KMS-11 (cell line): Measurements from ENCODE around the gene GOLGA8J.

ENCODE experiments used
- H2AFZ ChIP-seq: fragments of 200-600 bp; sonication (generic); 2 replicates; pipeline ENCODE4 v1.6.1; 2016; ENCODE audit warnings: antibody characterized with exemption, mixed run types, low read depth
- H3K27ac ChIP-seq: fragments of 200-600 bp; sonication (generic); 2 replicates; pipeline ENCODE4 v1.6.1; 2016; ENCODE audit warnings: mild to moderate bottlenecking, mixed run types
- H3K27me3 ChIP-seq: fragments of 200-600 bp; sonication (generic); 2 replicates; pipeline ENCODE4 v1.6.1; 2017; ENCODE audit warnings: mild to moderate bottlenecking, low read depth, mixed run types, moderate library complexity; ENCODE audit not compliant: insufficient read depth
- H3K36me3 ChIP-seq: fragments of 200-600 bp; sonication (generic); 2 replicates; pipeline ENCODE4 v1.6.1; 2017; ENCODE audit warnings: mild to moderate bottlenecking, mixed run types; ENCODE audit not compliant: insufficient read depth
- H3K4me1 ChIP-seq: fragments of 200-600 bp; sonication (generic); 2 replicates; pipeline ENCODE4 v1.6.1; 2016; ENCODE audit warnings: mild to moderate bottlenecking, low read depth, mixed run types; ENCODE audit not compliant: poor library complexity, severe bottlenecking
- H3K4me2 ChIP-seq: fragments of 200-600 bp; sonication (generic); 2 replicates; pipeline ENCODE4 v1.7.0; 2016; ENCODE audit warnings: mild to moderate bottlenecking, mixed run types
- H3K4me3 ChIP-seq: fragments of 200-600 bp; sonication (generic); IDR thresholded peaks from 2 replicates; pipeline ENCODE4 v1.6.1; 2017; ENCODE audit warnings: low read depth, low read length, mixed read lengths; ENCODE audit not compliant: insufficient read depth
- H3K79me2 ChIP-seq: fragments of 200-600 bp; sonication (generic); 2 replicates; pipeline ENCODE4 v1.6.1; 2016; ENCODE audit warnings: low read depth, mixed run types; ENCODE audit not compliant: insufficient read depth
- H3K9ac ChIP-seq: fragments of 200-600 bp; sonication (generic); 2 replicates; pipeline ENCODE4 v1.6.1; 2016; ENCODE audit warnings: mild to moderate bottlenecking, mixed run types
- H4K20me1 ChIP-seq: fragments of 200-600 bp; sonication (generic); 2 replicates; pipeline ENCODE4 v1.6.1; 2016; ENCODE audit warnings: mild to moderate bottlenecking, mixed run types; ENCODE audit not compliant: insufficient read depth
- CTCF ChIP-seq: fragments of 200-600 bp; sonication (generic); conservative IDR thresholded peaks from 2 replicates; pipeline ENCODE4 v1.6.1; 2017; ENCODE audit warnings: low read depth, mild to moderate bottlenecking, antibody characterized with exemption, low read length, moderate library complexity, mixed read lengths

Gene GOLGA8J

GRCh38 chr15:30046430-30046829, 36.3 kb upstream of the GOLGA8J start:
- Histone ChIP-seq H4K20me1 (no peaks in the 10 kb centered on the region), H3K4me1 (no peaks in the 10 kb centered on the region), H3K79me2 (no peaks in the 10 kb centered on the region), H3K4me2 (no peak overlapping the region), H3K9ac (no peak overlapping the region), H2AFZ (no peak overlapping the region), H3K4me3 (no peak overlapping the region), H3K27me3 (no peaks in the 10 kb centered on the region), H3K36me3 (no peaks in the 10 kb centered on the region), H3K27ac (no peak overlapping the region)
- TF ChIP-seq CTCF = no peak

DNA sequence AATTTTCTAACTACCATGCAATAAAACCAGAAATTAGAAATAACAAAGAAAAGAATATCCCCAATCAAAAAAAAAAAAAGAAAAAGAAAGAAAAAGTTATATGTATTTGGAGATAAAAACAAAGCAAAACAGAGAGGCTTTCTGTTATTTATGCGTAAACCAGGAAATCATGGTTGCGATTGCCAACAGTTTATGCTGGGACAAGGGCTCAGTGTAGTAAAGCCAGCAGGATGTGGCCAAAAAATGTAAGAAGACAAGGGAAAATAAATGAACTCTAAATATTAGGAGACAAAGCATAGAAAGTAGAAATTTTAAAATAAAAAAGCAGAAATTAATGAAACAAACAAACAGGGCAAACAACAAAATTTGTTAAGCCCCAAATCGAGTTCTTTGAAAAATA, 27.2 kb upstream of the GOLGA8J start:
- no peak overlapping the region for H3K9ac ChIP-seq
- H4K20me1 ChIP-seq = no peaks in the 10 kb centered on the region
- no peak overlapping the region for H3K4me2 ChIP-seq
- H3K79me2 ChIP-seq = no peaks in the 10 kb centered on the region
- no peak overlapping the region for H3K4me3 ChIP-seq
- no peak for TF ChIP-seq CTCF
- H2AFZ ChIP-seq = no peak overlapping the region
- H3K4me1 ChIP-seq = no peaks in the 10 kb centered on the region
- H3K27ac ChIP-seq = no peak overlapping the region
- no peaks in the 10 kb centered on the region for H3K27me3 ChIP-seq
- no peaks in the 10 kb centered on the region for H3K36me3 ChIP-seq

DNA sequence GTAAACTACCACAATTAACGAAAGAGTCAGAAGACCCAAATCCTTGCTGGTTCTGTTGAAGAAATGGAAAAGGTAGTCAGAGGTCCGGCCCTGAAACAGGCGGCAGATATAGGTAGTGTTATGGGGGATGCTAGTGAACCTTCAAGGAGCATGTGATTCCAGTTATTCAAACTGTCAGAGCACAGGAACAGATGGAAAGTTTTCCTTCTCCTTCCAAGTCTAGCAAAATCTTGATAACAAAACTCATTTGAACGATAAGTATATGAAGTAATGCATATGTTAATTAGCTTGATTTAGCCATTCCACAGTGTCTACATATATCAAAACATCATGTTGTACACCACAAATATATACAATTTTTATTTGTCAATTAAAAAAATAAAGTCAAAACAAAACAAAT, 26.6 kb upstream of the GOLGA8J start:
- TF ChIP-seq CTCF = no peak
- H2AFZ ChIP-seq = no peak overlapping the region
- no peak overlapping the region for H3K4me3 ChIP-seq
- H3K9ac ChIP-seq = no peak overlapping the region
- no peaks in the 10 kb centered on the region for H3K79me2 ChIP-seq
- H3K36me3 ChIP-seq = no peaks in the 10 kb centered on the region
- no peak overlapping the region for H3K27ac ChIP-seq
- no peaks in the 10 kb centered on the region for H3K27me3 ChIP-seq
- no peak overlapping the region for H3K4me2 ChIP-seq
- no peaks in the 10 kb centered on the region for H3K4me1 ChIP-seq
- H4K20me1 ChIP-seq = no peaks in the 10 kb centered on the region

- no peak for TF ChIP-seq CTCF
- Histone ChIP-seq H3K36me3 (no peaks in the 10 kb centered on the region), H3K27ac (no peak overlapping the region)
Measured at GRCh38 chr15:30059771-30060170, 23.0 kb upstream of the GOLGA8J start.

GRCh38 chr15:30062881-30063280, 19.9 kb upstream of the GOLGA8J start:
- Histone ChIP-seq H3K27ac (no peak overlapping the region), H3K36me3 (no peaks in the 10 kb centered on the region), H3K4me2 (no peak overlapping the region), H3K4me1 (no peaks in the 10 kb centered on the region), H2AFZ (no peak overlapping the region), H3K27me3 (no peaks in the 10 kb centered on the region), H3K4me3 (no peak overlapping the region), H3K9ac (no peak overlapping the region), H3K79me2 (no peaks in the 10 kb centered on the region), H4K20me1 (no peaks in the 10 kb centered on the region)
- no peak for TF ChIP-seq CTCF

More at GRCh38 chr15:30059771-30060170, 23.0 kb upstream of the GOLGA8J start:
- Histone ChIP-seq H3K27me3 (no peaks in the 10 kb centered on the region), H3K4me1 (no peaks in the 10 kb centered on the region), H3K4me3 (no peak overlapping the region), H3K4me2 (no peak overlapping the region), H3K79me2 (no peaks in the 10 kb centered on the region), H3K9ac (no peak overlapping the region), H4K20me1 (no peaks in the 10 kb centered on the region), H2AFZ (no peak overlapping the region)
